ENCODE measurements around the gene CNR1. TPM values are rescaled to one million over a fixed set of nuclear protein-coding genes. Genes with fewer than 3 reads are reported as not detected.
"Not testable (repeated sequence)": the region's sequence is repeated elsewhere in the genome, so short reads cannot be mapped to it uniquely, and the experiment has no call there.

CNR1 gene
- total RNA-seq, result 1.3 TPM in 1 of 2 replicates, not detected in the other

DNA sequence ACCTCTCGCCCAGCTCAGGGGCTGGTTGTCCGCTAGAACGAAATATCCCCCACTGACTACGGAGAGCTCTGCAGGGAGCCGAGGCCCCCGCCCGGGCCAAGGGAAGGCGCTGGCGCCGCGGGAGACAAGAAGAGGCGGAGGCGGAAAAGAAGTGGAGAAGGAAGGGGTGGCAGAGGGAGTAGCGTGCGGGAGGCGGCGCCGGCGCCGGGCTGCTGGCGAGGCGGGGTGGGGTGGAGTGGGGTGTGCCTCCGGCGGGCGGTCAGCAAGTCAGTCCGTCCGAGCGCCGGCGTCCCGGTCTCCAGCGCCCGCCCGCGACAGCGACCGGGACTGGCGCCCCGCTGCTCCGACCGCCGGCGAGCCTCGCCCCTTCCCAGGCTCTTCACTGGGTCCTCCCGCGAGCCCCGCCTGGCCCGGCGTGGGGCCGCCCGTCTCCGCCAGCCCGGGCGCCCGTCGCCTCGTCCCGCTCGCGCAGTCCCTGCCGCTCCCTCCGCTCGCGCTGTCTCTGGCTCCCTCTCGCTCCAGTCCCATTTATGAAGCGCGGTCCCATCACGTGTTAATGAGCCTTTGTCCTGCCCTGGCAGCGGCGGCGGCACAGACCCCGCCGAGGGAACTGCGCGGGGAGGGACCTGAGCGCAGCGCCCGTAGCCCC is at the start of gene CNR1:
Gene CNR1, minus strand, starts transcription at position 504 of the 649 bp plus-strand sequence. CDS start 21,073 bp downstream, outside the sequence.
- peak; percentile 38 for DNase-seq

GRCh38 chr6:88211446-88211845 is 45.3 kb upstream of the CNR1 start:
- DNase-seq, result no peak

DNA sequence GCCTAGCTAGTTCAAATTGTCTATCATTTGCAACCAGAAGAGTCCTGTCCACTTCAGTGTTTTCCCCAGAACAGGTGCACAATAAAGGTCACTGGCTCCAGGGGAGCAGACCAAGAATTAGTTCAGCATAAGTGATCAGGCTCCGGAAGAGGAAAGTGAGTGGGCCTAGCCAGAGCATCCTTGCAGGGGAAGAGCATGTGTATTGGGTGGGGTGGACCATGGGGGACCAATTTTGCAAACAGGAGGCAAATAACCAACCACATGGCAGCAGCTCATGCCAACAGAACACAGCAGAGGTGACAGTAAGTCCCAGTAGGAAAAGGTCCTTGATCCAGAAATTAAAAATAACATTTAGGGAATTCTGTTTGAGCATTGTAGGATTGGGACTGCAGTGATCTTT is 43.2 kb upstream of the CNR1 start:
- no peak for DNase-seq

DNA sequence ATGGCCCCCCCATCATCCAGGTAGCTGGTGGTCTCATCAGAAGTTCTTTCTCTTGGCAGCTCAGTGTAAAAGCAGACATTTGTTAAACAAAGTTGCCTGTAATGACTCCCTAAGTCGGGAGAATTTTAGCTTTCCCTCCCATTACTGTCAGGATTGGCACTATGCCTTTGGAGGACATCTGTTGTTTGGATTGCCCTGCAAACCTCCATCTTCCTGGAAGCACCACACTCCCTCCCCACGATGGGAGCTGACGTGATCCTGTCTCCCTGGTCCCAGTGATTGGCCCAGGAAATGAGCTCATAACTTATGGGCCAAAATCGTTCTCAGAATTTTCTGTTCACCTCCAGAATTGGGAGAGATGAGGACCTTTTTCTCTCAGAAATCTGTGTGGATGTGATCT is 42.6 kb upstream of the CNR1 start:
- no peak for DNase-seq

DNA sequence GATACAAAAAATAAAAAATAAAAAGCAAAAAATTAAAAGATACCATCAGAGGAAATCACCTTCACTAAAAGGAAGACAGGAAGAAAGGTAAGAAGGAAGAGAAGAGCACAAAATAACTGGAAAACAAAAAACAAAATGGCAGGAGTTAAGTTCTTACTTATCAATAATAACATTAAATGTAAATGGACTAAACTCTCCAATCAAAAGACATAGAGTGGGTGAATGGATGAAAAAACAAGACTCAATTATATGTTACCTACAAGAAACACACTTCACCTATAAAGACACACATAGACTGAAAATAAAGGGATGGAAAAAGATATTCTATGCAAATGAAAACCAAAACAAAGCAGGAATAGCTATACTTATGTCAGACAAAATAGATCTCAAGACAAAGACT is 35.6 kb upstream of the CNR1 start:
- not testable (repeated sequence) for DNase-seq

DNA sequence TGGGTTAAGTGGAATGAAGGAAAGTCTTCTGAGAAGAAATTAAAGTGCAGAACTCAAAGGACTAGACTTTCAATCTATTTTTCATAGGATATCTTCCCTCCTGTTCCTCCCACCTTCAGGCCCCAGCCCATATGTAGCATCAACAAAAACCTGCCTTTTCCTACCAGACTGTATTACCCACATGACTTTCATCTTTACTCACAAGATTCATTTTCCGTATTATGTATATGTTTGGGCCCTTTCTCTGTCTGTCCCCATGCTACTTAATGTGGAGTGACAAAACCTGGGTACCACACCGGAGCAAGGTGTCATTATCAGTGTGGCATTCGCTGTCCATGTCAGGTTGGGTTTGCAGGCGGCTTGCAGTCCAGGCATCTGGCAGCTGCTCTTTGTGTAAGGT is 18.8 kb upstream of the CNR1 start:
- DNase-seq, result no peak

- DNase-seq, result no peak
Observed at GRCh38 chr6:88183471-88183870, 17.3 kb upstream of the CNR1 start.

DNA sequence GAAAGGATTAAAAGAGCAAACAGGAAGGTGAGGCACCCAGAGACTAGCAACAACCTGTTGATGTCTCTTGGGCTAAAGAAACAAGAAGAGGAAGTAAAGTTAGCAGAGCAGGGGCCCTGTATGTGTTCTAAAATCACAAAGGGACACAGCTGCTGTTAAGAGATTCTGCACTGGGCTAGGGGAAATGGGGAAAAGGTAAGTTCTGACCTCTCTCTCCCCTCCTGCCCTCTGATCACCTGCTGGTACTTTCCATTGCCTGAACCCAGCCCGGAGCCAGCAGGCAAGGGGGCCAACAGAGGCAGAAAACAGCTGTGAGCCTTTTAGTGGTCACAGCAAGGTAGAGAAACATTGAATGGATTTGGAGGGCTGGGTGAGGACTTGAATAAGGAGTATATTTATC is 13.5 kb upstream of the CNR1 start:
- no peak for DNase-seq

DNA sequence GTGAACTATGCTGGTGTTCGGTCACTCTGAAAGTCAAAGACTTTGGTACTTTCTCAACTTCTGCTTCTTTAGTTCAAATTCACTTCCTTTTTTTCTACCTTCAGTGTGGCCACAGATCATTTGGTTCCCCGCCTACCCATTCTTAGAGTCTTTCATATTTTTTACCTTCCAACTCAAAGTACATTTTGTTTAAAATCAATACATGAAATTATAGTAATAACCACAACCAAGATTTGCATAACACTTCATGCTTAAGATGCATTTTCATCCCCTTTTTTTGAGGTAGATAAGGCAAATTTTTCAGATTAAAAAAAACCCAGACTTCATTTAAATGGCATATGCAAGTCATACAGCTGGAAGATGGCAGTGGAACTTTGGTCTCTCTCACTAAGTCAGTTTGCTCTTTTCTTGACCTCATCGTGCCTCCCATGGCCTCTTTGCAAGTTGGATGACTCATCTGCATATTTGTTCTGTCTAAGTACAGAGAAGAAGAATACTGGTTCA is 11.9 kb upstream of the CNR1 start:
- DNase-seq, result no peak

GRCh38 chr6:88174906-88175305 is 8.8 kb upstream of the CNR1 start:
- no peak for DNase-seq

DNA sequence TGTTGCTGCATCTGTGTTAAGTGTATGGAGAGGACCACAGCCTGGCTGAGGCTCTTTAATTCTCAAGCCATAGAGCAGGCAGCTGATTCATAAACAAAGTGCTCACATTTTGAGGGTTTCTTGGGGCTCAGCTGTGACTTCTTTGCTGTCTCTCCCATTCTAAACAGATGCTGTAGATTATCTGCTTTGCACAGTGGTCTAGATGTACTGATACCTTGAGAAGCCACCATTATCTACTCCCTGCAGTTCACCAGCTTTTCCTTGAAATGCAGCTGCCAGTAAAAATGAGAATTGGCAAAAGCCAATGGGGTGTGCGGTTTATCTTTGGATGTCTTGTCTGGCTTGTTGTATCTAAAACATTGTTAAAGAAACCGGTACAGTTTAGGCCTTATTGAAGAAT is 5.2 kb upstream of the CNR1 start:
- no peak for DNase-seq

- no peak for DNase-seq
Observed at GRCh38 chr6:88168362-88168761, 2.2 kb upstream of the CNR1 start.

GRCh38 chr6:88167352-88167937 is 1.3 kb upstream of the CNR1 start:
- no peak for DNase-seq

- no peak for DNase-seq
Observed at GRCh38 chr6:88166493-88167351, 575 bp upstream of the CNR1 start.

- DNase-seq, result no peak
Observed at GRCh38 chr6:88165087-88165843, 882 bp downstream of the CNR1 start.

DNA sequence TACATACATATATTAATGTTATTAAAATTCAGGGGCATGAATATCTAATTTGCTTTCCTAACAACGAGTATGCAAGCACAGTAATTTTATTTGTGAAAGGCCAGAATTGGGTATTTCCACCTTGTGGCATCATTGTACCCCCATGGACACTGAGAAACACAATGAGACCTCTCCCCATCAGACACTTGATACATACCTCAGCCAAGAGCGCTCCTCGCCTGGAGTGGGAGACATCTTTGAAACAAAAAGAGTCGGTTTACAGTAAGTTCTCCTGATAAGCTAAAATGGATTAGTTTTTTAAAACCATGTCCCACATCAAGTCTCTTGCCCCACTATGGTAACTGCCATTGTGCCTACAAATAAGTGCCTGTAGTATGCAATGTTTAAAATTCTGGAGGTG is 2.1 kb downstream of the CNR1 start:
- DNase-seq, result no peak

GRCh38 chr6:88163616-88164015 is 2.5 kb downstream of the CNR1 start:
- no peak for DNase-seq

- no peak for DNase-seq
Observed at GRCh38 chr6:88161940-88162339, 4.2 kb downstream of the CNR1 start.

GRCh38 chr6:88157106-88157505 is 9.0 kb downstream of the CNR1 start:
- no peak for DNase-seq

GRCh38 chr6:88145298-88145963 is 20.7 kb downstream of the CNR1 start:
- DNase-seq, result no peak

GRCh38 chr6:88144637-88145297 is 21.4 kb downstream of the CNR1 start:
- DNase-seq, result no peak
